Transverse colon (tissue), 4 donors: ENCODE measurements around the gene CFAP126. TPM values are rescaled to one million over a fixed set of nuclear protein-coding genes. Genes with fewer than 3 reads are reported as not detected.
"Not testable (repeated sequence)": the region's sequence is repeated elsewhere in the genome, so short reads cannot be mapped to it uniquely, and the experiment has no call there.

Source experiments
- DNase-seq: peaks from one replicate; pipeline ENCODE4 v3.0.0-alpha.2; 2019
- H3K27ac ChIP-seq, 4 donors: fragments of 200-600 bp; sonication (generic); 2 replicates each; pipeline ENCODE4 v1.5.1; 2016 to 2018; ENCODE audit warnings: inconsistent platforms in 4 of 4
- H3K27me3 ChIP-seq: fragments of 200-600 bp; sonication (generic); 2 replicates; pipeline ENCODE4 v1.5.1; 2017; ENCODE audit warnings: inconsistent platforms
- H3K36me3 ChIP-seq, 4 donors: fragments of 200-600 bp; sonication (generic); 2 replicates each; pipeline ENCODE4 v1.5.1; 2017 to 2019; ENCODE audit warnings: inconsistent platforms in 4 of 4
- H3K4me1 ChIP-seq, 4 donors: fragments of 200-600 bp; sonication (generic); 2 replicates each; pipeline ENCODE4 v1.5.1; 2017 to 2020; ENCODE audit warnings: inconsistent platforms in 4 of 4
- H3K4me3 ChIP-seq, 4 donors: fragments of 200-600 bp; sonication (generic); 1 replicate in 1 of 4; 2 replicates in 3 of 4; pipeline versions ENCODE4 v1.5.1 to v1.6.1; 2017 to 2019; ENCODE audit warnings: inconsistent platforms in 4 of 4
- H3K9me3 ChIP-seq, 2 donors: fragments of 200-600 bp; sonication (generic); 2 replicates each; pipeline ENCODE4 v1.5.1; 2017 to 2019; ENCODE audit warnings: inconsistent platforms in 2 of 2
- EP300 ChIP-seq: sonication (generic); formaldehyde crosslinking; IDR thresholded peaks from one replicate; pipeline ENCODE4 v1.6.1; 2017; ENCODE audit warnings: antibody characterized with exemption, low read depth
- POLR2A ChIP-seq: fragments of 450-650 bp; IDR thresholded peaks from one replicate; pipeline ENCODE4 v1.6.1; 2016; ENCODE audit warnings: antibody characterized with exemption, mild to moderate bottlenecking, moderate library complexity
- POLR2AphosphoS5 ChIP-seq, 3 donors: sonication (generic); formaldehyde crosslinking; IDR thresholded peaks; one replicate each; pipeline ENCODE4 v1.6.1; 2016; ENCODE audit warnings: antibody characterized with exemption in 3 of 3
- WGBS, 2 donors: methylation state at CpG; one replicate each; pipeline ENCODE4 v1.1.5; 2018; ENCODE audit warnings: low coverage in 1 of 2; 5-methylcytosine and 5-hydroxymethylcytosine counted together
- in situ Hi-C, 4 donors: fragments of 200-750 bp; cut with MboI; loops; one replicate each; pipeline versions ENCODE4 v1.15.0 to v1.15.1; 2017; ENCODE audit warnings: low sequenced_read_pairs in 3 of 4, low pct_ligation_motif_present in 1 of 4, low pct_unique_long_range_greater_than_20kb in 1 of 4
- intact Hi-C: fragments of 100-400 bp; cut with DNase I; formaldehyde crosslinking; loops from one replicate; pipeline ENCODE4 v1.15.1; 2023; ENCODE audit warnings: low total_unique reads
- total RNA-seq, 4 donors: library from RNA; depleted of rRNA; stranded (reverse); fragments of >200 nt; gene quantifications; one replicate each; pipeline ENCODE4 v1.1.0, GENCODE V29; 2016
- TF ChIP-seq, protein P1 (sequence below), 5 experiments: fragments of 200-600 bp in 3 of 5; fragments of 450-650 bp in 2 of 5; sonication (generic) in 3 of 5; IDR thresholded peaks; 1 replicate in 2 of 5; 2 replicates in 3 of 5; pipeline ENCODE4 v1.5.1; 2016 to 2017; ENCODE audit warnings: antibody characterized with exemption in 5 of 5, inconsistent platforms in 3 of 5, mild to moderate bottlenecking in 2 of 5, moderate library complexity in 1 of 5

Gene CFAP126
- total RNA-seq, 4 donors from 2014 or later = not detected

DNA sequence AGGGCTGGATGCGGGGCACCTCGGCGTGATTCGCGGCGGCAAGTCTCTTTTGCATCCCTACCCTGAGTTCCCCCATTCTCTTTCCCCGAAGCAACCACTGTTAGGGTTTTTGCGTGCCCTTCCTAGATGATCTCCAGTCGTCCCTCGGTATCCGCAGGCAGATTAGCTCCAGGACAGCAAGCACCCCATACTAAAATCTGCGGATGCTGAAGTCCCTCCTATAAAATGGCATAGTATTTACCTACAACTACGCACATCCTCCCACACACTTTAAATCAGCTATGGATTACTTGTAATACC lies 22.8 kb upstream of the CFAP126 start:
- H3K4me1 ChIP-seq = peaks cover 0 to 12% (median 8%) of the 10 kb centered on the region in 4 donors
- intact Hi-C loops (no loop called here), in situ Hi-C loops (loop anchor here in 1 of 4 donors (25.0 kb wide), 1 partner anchor 178 kb away; the partner anchor contains the start of genes APOA2, FCER1G and NDUFS2)
- H3K4me3 ChIP-seq = peak overlapping the region; percentile 25 to 55 (median 44)
- no peak for TF ChIP-seq POLR2AphosphoS5 (IDR thresholded peaks at IDR 0.05)
- no peak for TF ChIP-seq POLR2A
- TF ChIP-seq EP300 = no peak
- TF ChIP-seq, protein P1, sequence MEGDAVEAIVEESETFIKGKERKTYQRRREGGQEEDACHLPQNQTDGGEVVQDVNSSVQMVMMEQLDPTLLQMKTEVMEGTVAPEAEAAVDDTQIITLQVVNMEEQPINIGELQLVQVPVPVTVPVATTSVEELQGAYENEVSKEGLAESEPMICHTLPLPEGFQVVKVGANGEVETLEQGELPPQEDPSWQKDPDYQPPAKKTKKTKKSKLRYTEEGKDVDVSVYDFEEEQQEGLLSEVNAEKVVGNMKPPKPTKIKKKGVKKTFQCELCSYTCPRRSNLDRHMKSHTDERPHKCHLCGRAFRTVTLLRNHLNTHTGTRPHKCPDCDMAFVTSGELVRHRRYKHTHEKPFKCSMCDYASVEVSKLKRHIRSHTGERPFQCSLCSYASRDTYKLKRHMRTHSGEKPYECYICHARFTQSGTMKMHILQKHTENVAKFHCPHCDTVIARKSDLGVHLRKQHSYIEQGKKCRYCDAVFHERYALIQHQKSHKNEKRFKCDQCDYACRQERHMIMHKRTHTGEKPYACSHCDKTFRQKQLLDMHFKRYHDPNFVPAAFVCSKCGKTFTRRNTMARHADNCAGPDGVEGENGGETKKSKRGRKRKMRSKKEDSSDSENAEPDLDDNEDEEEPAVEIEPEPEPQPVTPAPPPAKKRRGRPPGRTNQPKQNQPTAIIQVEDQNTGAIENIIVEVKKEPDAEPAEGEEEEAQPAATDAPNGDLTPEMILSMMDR (IDR thresholded peaks at IDR 0.05) = no peak
- no peaks in the 10 kb centered on the region for H3K27me3 ChIP-seq
- DNase-seq = no peak
- H3K27ac ChIP-seq = peak overlapping the region; percentile 80 to 89 (median 82)
- H3K9me3 ChIP-seq = no peaks in the 10 kb centered on the region
- WGBS, 2 donors = 4 to 11% methylated on average over 6 to 13 of the region's 13 CpGs
- no peaks in the 10 kb centered on the region for H3K36me3 ChIP-seq

DNA sequence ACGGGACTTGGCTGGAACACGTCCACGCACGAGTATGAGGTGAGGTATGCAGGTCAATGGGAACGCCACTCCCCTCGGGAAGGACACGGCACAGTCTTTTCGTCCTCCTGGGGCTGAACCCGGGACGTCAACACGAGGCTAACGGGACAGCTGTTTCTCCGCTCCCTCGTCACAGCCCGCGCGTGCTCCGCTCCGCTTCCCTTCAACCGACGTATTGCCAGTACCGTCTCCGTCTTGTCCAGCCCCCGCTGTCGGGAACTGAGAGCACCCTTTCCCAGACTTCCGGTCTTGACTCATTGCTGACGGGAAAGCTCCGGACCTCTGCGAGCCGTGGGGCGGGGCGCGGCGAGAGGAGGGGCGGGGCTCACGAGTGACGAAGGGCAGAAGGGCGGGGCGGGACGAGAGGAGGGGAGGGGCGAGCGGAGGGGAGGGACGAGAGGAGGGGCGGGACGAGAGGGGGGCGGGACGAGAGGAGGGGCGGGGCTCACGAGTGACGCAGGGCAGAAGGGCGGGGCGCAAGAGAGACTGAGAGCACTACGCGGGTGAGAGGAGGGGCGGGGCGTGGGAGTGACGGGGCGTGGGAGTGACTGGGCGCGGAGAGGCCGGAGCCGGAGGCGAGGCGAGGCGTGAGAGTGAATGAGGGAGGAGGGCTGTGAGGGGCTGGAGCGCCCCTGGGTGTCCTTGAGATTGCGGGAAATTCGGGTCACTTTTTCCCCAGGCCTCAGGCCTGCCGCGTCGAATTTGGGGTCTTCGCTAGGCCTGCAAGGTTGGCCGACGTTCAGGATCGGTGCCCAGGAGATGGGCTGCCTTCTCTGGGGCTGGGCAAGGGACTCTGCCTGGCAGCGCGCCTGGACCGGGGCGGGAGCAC lies 22.2 kb upstream of the CFAP126 start:
- Histone ChIP-seq H3K36me3 (no peaks in the 10 kb centered on the region), H3K4me1 (peaks cover 0 to 12% (median 8%) of the 10 kb centered on the region in 4 donors), H3K27ac (peak overlapping the region; percentile 83 to 91 (median 88)), H3K9me3 (no peaks in the 10 kb centered on the region), H3K27me3 (no peaks in the 10 kb centered on the region), H3K4me3 (peak overlapping the region; percentile 42 to 55 (median 52))
- TF ChIP-seq POLR2AphosphoS5 (IDR thresholded peaks at IDR 0.05) (peak; percentile 98 to 99 (median 98)), EP300 (peak; percentile 100), POLR2A (peak; percentile 94)
- TF ChIP-seq, protein P1 (IDR thresholded peaks at IDR 0.05) = no peak
- in situ Hi-C loops = loop anchor here in 2 of 4 donors (10.0 to 25.0 kb wide), 2 partner anchors 165 to 178 kb away; partner anchors contain the start of genes APOA2 (in 2 of the 2), FCER1G (in 1 of the 2), NDUFS2 (in 1 of the 2) and TOMM40L (in 1 of the 2)
- peak; percentile 99 for DNase-seq
- WGBS, 2 donors = 0% methylated on average over 7 to 59 of the region's 79 CpGs
- intact Hi-C loops = loop anchor here (5.0 kb wide), 1 partner anchor 183 kb away; no protein-coding TSS in a partner anchor

DNA sequence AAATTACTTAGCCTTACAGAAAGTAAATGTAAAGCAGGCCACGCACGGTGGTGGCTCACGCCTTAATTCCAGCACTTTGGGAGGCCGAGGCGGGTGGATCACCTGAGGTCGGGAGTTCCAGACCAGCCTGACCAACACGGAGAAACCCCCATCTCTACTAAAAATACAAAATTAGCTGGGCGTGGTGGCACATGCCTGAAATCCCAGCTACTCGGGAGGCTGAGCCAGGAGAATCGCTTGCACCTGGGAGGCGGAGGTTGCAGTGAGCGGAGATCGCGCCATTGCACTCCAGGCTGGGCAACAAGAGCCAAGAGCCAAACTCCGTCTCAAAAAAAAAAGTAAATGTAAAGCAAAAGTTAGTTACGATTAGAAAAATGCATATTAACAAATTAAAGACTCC lies 21.5 kb upstream of the CFAP126 start:
- H3K36me3 ChIP-seq, DNase-seq, H3K27me3 ChIP-seq, H3K9me3 ChIP-seq: not testable (repeated sequence)
- in situ Hi-C loops (loop anchor here in 2 of 4 donors (10.0 to 25.0 kb wide), 2 partner anchors 164 to 177 kb away; partner anchors contain the start of genes APOA2 (in 2 of the 2), FCER1G (in 1 of the 2), NDUFS2 (in 1 of the 2) and TOMM40L (in 1 of the 2)), intact Hi-C loops (loop anchor here (5.0 kb wide), 1 partner anchor 182 kb away; no protein-coding TSS in a partner anchor)
- WGBS, 2 donors = 78 to 86% methylated on average over 12 to 16 of the region's 16 CpGs
- H3K27ac ChIP-seq = peak overlapping the region; percentile 83 to 91 (median 88)
- peaks cover 0 to 12% (median 8%) of the 10 kb centered on the region in 4 donors for H3K4me1 ChIP-seq
- peak overlapping the region in 3 of 4 donors; percentile 25 to 51 (median 47) for H3K4me3 ChIP-seq

DNA sequence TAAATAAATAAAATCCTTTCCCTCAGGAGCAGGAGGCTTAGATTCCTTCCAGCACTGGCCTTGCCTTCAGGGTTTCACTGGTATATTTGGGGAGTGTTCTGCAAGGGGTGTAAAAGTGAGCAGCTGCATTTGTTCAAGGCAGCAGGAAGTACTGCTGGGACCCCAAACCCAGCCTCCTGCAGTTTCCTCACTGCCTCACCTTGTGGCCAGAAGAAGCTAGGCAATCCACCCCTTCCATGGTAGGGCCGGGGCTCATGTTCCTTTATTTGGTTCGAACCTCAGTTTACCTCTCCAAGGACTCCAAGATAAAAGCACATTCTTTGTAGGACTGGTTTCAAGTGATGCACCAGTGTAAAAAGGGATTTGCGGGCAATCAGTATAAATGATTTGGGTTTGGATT lies 21.0 kb upstream of the CFAP126 start:
- in situ Hi-C loops (loop anchor here in 2 of 4 donors (10.0 to 25.0 kb wide), 2 partner anchors 164 to 176 kb away; partner anchors contain the start of genes APOA2 (in 2 of the 2), FCER1G (in 1 of the 2), NDUFS2 (in 1 of the 2) and TOMM40L (in 1 of the 2)), intact Hi-C loops (loop anchor here (5.0 kb wide), 1 partner anchor 181 kb away; no protein-coding TSS in a partner anchor)
- Histone ChIP-seq H3K36me3 (no peaks in the 10 kb centered on the region), H3K4me1 (peaks cover 0 to 12% (median 8%) of the 10 kb centered on the region in 4 donors), H3K9me3 (no peaks in the 10 kb centered on the region), H3K4me3 (no peak overlapping the region), H3K27me3 (no peaks in the 10 kb centered on the region), H3K27ac (peak overlapping the region in 2 of 4 donors; percentile 83 to 86)
- WGBS, 2 donors = 88 to 96% methylated on average over 3 of the region's 3 CpGs
- TF ChIP-seq POLR2A (no peak), EP300 (no peak), POLR2AphosphoS5 (IDR thresholded peaks at IDR 0.05) (no peak)
- TF ChIP-seq, protein P1 (IDR thresholded peaks at IDR 0.05) = no peak
- DNase-seq = no peak
